Measurements from ENCODE around the gene CLEC18C. TPM values are rescaled to one million over a fixed set of nuclear protein-coding genes. Genes with fewer than 3 reads are reported as not detected.
"Not testable (repeated sequence)": the region's sequence is repeated elsewhere in the genome, so short reads cannot be mapped to it uniquely, and the experiment has no call there.

The CLEC18C gene
- polyA plus RNA-seq (2013) = not detected in 2 replicates

DNA sequence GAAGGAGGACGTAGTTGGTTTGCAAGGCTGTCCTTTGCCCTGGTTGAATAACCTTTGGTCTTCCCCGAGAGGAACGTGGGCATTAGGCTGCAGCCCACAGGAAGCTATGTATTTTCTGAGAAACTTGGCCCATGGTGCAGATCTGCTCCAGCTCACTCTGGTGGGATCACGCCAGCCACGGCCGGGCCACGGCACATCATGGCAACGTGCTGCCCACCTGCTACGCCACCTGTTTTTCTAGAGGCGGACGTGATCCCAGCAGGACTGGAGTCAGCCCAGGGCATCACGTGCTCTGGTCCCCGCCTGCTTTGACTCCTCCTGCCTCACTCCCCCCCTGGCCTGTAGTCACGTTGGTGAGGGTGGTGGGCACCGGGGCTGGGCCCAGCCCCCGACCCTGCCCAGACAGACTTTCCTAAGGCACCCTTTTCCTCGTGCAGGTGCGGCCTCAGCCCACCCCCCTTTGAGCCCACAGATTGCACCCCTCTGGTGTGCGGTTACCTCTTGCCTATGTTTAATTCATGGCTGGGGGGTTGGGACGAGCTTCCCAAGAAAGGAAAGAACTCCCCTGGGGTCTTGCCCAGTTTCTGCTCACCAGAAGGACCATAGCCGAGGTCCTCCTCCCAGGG lies at the start of gene CLEC18C:
TSS of gene CLEC18C (plus strand) at position 576 of the 626 bp plus-strand sequence. CDS start 492 bp downstream, outside the sequence.
- H3K14ac ChIP-seq (ENCODE audit: low read length); H3K27me3 ChIP-seq (ENCODE audit: insufficient read depth, low read length); H3K4me3 ChIP-seq (ENCODE audit: low read depth, low read length); H3K4ac ChIP-seq (ENCODE audit: low read depth, low read length); H3K79me2 ChIP-seq (ENCODE audit: control insufficient read depth, insufficient read depth, low read length, poor library complexity); H3K27ac ChIP-seq (ENCODE audit: low read depth, low read length); H3K4me2 ChIP-seq (ENCODE audit: low read length); DNase-seq; H4K12ac ChIP-seq (ENCODE audit: low read depth, low read length); H4K91ac ChIP-seq (ENCODE audit: low read depth, low read length); H2AK5ac ChIP-seq (ENCODE audit: low read length); H3K18ac ChIP-seq (ENCODE audit: low read length); H2BK120ac ChIP-seq (ENCODE audit: insufficient read depth, low read length, poor library complexity); H3K9ac ChIP-seq (ENCODE audit: low read length); H4K8ac ChIP-seq (ENCODE audit: low read depth, low read length); H3K23ac ChIP-seq (ENCODE audit: low read length); H2BK12ac ChIP-seq (ENCODE audit: low read length); H2BK5ac ChIP-seq (ENCODE audit: low read depth, low read length, poor library complexity); H3K9me3 ChIP-seq (ENCODE audit: insufficient read depth, low read depth, low read length); H3K79me1 ChIP-seq (ENCODE audit: low read length); H3K36me3 ChIP-seq (ENCODE audit: control insufficient read depth in 1 of 2, insufficient read depth in 2 of 2, low read length in 2 of 2); H3K4me1 ChIP-seq (ENCODE audit: control insufficient read depth in 1 of 2, insufficient read depth in 2 of 2, low read length in 2 of 2); H2AFZ ChIP-seq (ENCODE audit: insufficient read depth, low read length, poor library complexity): not testable (repeated sequence)
- WGBS (ENCODE audit: extremely low coverage, insufficient coverage, insufficient read length) = no CpG with 5 or more reads among the region's 21 CpGs

DNA sequence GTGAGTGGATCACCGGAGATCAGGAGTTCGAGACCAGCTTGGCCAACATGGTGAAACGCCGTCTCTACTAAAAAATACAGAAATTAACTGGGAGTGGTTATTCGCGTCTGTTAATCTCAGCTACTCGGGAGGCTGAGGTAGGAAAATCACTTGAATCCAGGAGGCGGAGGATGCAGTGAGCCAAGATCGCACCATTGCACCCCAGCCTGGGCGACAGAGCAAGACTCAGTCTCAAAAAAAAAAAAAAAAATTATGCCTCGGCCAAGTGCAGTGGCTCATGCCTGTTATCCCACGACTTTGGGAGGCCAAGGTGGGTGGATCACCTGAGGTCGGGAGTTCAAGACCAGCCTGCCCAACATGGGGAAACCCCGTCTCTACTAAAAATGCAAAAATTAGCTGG lies 49.8 kb upstream of the CLEC18C start:
- not testable (repeated sequence) for H2BK5ac ChIP-seq (ENCODE audit: low read depth, low read length, poor library complexity); H3K9me3 ChIP-seq (ENCODE audit: insufficient read depth, low read depth, low read length); H4K91ac ChIP-seq (ENCODE audit: low read depth, low read length); H2BK12ac ChIP-seq (ENCODE audit: low read length); H3K4me3 ChIP-seq (ENCODE audit: low read depth, low read length); H3K18ac ChIP-seq (ENCODE audit: low read length); H3K79me2 ChIP-seq (ENCODE audit: control insufficient read depth, insufficient read depth, low read length, poor library complexity); H3K79me1 ChIP-seq (ENCODE audit: low read length); H4K12ac ChIP-seq (ENCODE audit: low read depth, low read length); H4K8ac ChIP-seq (ENCODE audit: low read depth, low read length); H3K27me3 ChIP-seq (ENCODE audit: insufficient read depth, low read length); DNase-seq; H3K23ac ChIP-seq (ENCODE audit: low read length); H3K14ac ChIP-seq (ENCODE audit: low read length); H3K27ac ChIP-seq (ENCODE audit: low read depth, low read length); H2AFZ ChIP-seq (ENCODE audit: insufficient read depth, low read length, poor library complexity); H3K4me1 ChIP-seq (ENCODE audit: control insufficient read depth in 1 of 2, insufficient read depth in 2 of 2, low read length in 2 of 2); H2AK5ac ChIP-seq (ENCODE audit: low read length); H3K4me2 ChIP-seq (ENCODE audit: low read length); H3K9ac ChIP-seq (ENCODE audit: low read length); H2BK120ac ChIP-seq (ENCODE audit: insufficient read depth, low read length, poor library complexity); H3K4ac ChIP-seq (ENCODE audit: low read depth, low read length)
- no CpG with 5 or more reads among the region's 14 CpGs for WGBS (ENCODE audit: extremely low coverage, insufficient coverage, insufficient read length)
- peaks cover 21 to 26% of the 10 kb centered on the region in 2 experiments for H3K36me3 ChIP-seq (ENCODE audit: control insufficient read depth in 1 of 2, insufficient read depth in 2 of 2, low read length in 2 of 2)

DNA sequence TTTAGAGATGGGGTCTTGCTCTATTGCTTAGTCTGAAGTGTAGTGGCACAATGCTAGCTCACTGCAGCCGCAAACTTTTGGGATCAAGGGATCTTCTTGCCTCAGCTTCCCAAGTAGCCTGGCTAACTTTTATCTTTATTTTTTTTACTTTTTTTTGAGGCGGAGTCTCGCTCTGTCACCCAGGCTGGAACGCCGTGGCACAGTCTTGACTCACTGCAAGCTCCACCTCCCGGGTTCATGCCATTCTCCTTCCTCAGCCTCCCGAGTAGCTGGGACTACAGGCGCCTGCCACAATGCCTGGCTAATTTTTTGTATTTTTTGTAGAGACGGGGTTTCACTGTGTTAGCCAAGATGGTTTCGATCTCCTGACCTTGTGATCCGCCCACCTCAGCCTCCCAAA lies 47.4 kb upstream of the CLEC18C start:
- H3K27ac ChIP-seq (ENCODE audit: low read depth, low read length) = not testable (repeated sequence)

DNA sequence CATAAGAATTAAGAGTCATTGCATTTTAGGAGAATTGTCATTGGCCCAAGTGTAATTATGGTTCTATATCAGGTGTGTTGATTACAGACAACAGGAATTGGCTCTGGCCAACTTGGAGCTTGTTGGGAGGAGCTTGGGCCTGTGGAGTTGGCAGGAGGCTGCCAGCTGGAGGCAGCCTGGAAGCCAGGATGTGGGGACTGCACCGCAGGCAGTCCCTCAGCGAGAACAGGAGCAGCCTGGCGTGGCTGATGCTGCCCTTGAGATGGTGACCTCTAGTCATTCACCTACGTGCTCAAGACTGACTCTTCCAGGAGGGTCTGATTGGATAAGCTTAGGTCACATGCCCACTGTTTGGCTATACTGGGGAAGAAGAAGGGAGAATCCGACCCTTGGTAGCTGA lies 45.9 kb upstream of the CLEC18C start:
- H3K4me2 ChIP-seq (ENCODE audit: low read length); H2BK5ac ChIP-seq (ENCODE audit: low read depth, low read length, poor library complexity); H4K91ac ChIP-seq (ENCODE audit: low read depth, low read length); H2AK5ac ChIP-seq (ENCODE audit: low read length); H3K23ac ChIP-seq (ENCODE audit: low read length); H3K79me2 ChIP-seq (ENCODE audit: control insufficient read depth, insufficient read depth, low read length, poor library complexity); H3K18ac ChIP-seq (ENCODE audit: low read length); H2AFZ ChIP-seq (ENCODE audit: insufficient read depth, low read length, poor library complexity); H3K4me3 ChIP-seq (ENCODE audit: low read depth, low read length); H3K9ac ChIP-seq (ENCODE audit: low read length); H3K79me1 ChIP-seq (ENCODE audit: low read length); H3K4me1 ChIP-seq (ENCODE audit: control insufficient read depth in 1 of 2, insufficient read depth in 2 of 2, low read length in 2 of 2); H3K4ac ChIP-seq (ENCODE audit: low read depth, low read length); H2BK12ac ChIP-seq (ENCODE audit: low read length); H3K27me3 ChIP-seq (ENCODE audit: insufficient read depth, low read length); H3K14ac ChIP-seq (ENCODE audit: low read length); H4K8ac ChIP-seq (ENCODE audit: low read depth, low read length); H3K27ac ChIP-seq (ENCODE audit: low read depth, low read length); H4K12ac ChIP-seq (ENCODE audit: low read depth, low read length); H2BK120ac ChIP-seq (ENCODE audit: insufficient read depth, low read length, poor library complexity); DNase-seq; H3K9me3 ChIP-seq (ENCODE audit: insufficient read depth, low read depth, low read length): not testable (repeated sequence)
- no CpG with 5 or more reads among the region's 5 CpGs for WGBS (ENCODE audit: extremely low coverage, insufficient coverage, insufficient read length)
- peaks cover 27 to 30% of the 10 kb centered on the region in 2 experiments for H3K36me3 ChIP-seq (ENCODE audit: control insufficient read depth in 1 of 2, insufficient read depth in 2 of 2, low read length in 2 of 2)

More for the DNA sequence above, 47.4 kb upstream of the CLEC18C start:
- not testable (repeated sequence) for H3K9ac ChIP-seq (ENCODE audit: low read length); H4K12ac ChIP-seq (ENCODE audit: low read depth, low read length); H2BK12ac ChIP-seq (ENCODE audit: low read length); H4K91ac ChIP-seq (ENCODE audit: low read depth, low read length); H3K23ac ChIP-seq (ENCODE audit: low read length); H3K4me2 ChIP-seq (ENCODE audit: low read length); H3K79me1 ChIP-seq (ENCODE audit: low read length); H4K8ac ChIP-seq (ENCODE audit: low read depth, low read length); H3K4me1 ChIP-seq (ENCODE audit: control insufficient read depth in 1 of 2, insufficient read depth in 2 of 2, low read length in 2 of 2); H3K79me2 ChIP-seq (ENCODE audit: control insufficient read depth, insufficient read depth, low read length, poor library complexity); H3K27me3 ChIP-seq (ENCODE audit: insufficient read depth, low read length); H3K14ac ChIP-seq (ENCODE audit: low read length); H2BK120ac ChIP-seq (ENCODE audit: insufficient read depth, low read length, poor library complexity); H2AFZ ChIP-seq (ENCODE audit: insufficient read depth, low read length, poor library complexity); H3K4me3 ChIP-seq (ENCODE audit: low read depth, low read length); H2BK5ac ChIP-seq (ENCODE audit: low read depth, low read length, poor library complexity); H3K4ac ChIP-seq (ENCODE audit: low read depth, low read length); H3K9me3 ChIP-seq (ENCODE audit: insufficient read depth, low read depth, low read length); H3K18ac ChIP-seq (ENCODE audit: low read length); H2AK5ac ChIP-seq (ENCODE audit: low read length)
- no CpG with 5 or more reads among the region's 11 CpGs for WGBS (ENCODE audit: extremely low coverage, insufficient coverage, insufficient read length)
- peak; percentile 13 to 53 for DNase-seq
- peaks cover 33% of the 10 kb centered on the region in 2 experiments for H3K36me3 ChIP-seq (ENCODE audit: control insufficient read depth in 1 of 2, insufficient read depth in 2 of 2, low read length in 2 of 2)
